ENCODE results near the gene GPC6. TPM values are rescaled to one million over a fixed set of nuclear protein-coding genes. Genes with fewer than 3 reads are reported as not detected.
A peak's percentile ranks its signal among the peaks of the same experiment; 100 is the strongest.

Gene GPC6
- total RNA-seq, 1 donor from 2014 or later = 13.8 TPM

- Histone ChIP-seq H3K4me1 (peaks cover 6% of the 10 kb centered on the region), H3K4me3 (no peak overlapping the region), H3K36me3 (no peaks in the 10 kb centered on the region), H3K9me3 (no peaks in the 10 kb centered on the region), H3K27ac (no peak overlapping the region), H3K27me3 (no peaks in the 10 kb centered on the region)
- peak in 1 of 2 donors; percentile 55 for TF ChIP-seq POLR2AphosphoS5 (IDR thresholded peaks at IDR 0.05; ENCODE audit: insufficient read depth in 1 of 2, low read depth in 1 of 2)
- TF ChIP-seq, protein P1, sequence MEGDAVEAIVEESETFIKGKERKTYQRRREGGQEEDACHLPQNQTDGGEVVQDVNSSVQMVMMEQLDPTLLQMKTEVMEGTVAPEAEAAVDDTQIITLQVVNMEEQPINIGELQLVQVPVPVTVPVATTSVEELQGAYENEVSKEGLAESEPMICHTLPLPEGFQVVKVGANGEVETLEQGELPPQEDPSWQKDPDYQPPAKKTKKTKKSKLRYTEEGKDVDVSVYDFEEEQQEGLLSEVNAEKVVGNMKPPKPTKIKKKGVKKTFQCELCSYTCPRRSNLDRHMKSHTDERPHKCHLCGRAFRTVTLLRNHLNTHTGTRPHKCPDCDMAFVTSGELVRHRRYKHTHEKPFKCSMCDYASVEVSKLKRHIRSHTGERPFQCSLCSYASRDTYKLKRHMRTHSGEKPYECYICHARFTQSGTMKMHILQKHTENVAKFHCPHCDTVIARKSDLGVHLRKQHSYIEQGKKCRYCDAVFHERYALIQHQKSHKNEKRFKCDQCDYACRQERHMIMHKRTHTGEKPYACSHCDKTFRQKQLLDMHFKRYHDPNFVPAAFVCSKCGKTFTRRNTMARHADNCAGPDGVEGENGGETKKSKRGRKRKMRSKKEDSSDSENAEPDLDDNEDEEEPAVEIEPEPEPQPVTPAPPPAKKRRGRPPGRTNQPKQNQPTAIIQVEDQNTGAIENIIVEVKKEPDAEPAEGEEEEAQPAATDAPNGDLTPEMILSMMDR (IDR thresholded peaks at IDR 0.05) = no peak
- TF ChIP-seq POLR2A (IDR thresholded peaks at IDR 0.05) = no peak
- intact Hi-C loops (cut with DNase I) = no loop called here
- no peak for DNase-seq (ENCODE audit: extremely low spot score in 2 of 2)
Observed at GRCh38 chr13:94233401-94233800, 1006.8 kb downstream of the GPC6 start.

GRCh38 chr13:94233837-94234236 is 1007.2 kb downstream of the GPC6 start:
- Histone ChIP-seq H3K36me3 (no peaks in the 10 kb centered on the region), H3K4me1 (peaks cover 6% of the 10 kb centered on the region), H3K27ac (no peak overlapping the region), H3K9me3 (no peaks in the 10 kb centered on the region), H3K27me3 (no peaks in the 10 kb centered on the region), H3K4me3 (no peak overlapping the region)
- intact Hi-C loops (cut with DNase I) = no loop called here
- DNase-seq (ENCODE audit: extremely low spot score in 2 of 2) = no peak
- no peak for TF ChIP-seq POLR2AphosphoS5 (IDR thresholded peaks at IDR 0.05; ENCODE audit: insufficient read depth in 1 of 2, low read depth in 1 of 2)
- TF ChIP-seq, protein P1 (IDR thresholded peaks at IDR 0.05) = no peak
- TF ChIP-seq POLR2A (IDR thresholded peaks at IDR 0.05) = no peak

- TF ChIP-seq POLR2AphosphoS5 (IDR thresholded peaks at IDR 0.05; ENCODE audit: insufficient read depth in 1 of 2, low read depth in 1 of 2) = no peak
- no peak for TF ChIP-seq POLR2A (IDR thresholded peaks at IDR 0.05)
- TF ChIP-seq, protein P1 (IDR thresholded peaks at IDR 0.05) = no peak
- H3K36me3 ChIP-seq = no peaks in the 10 kb centered on the region
- DNase-seq (ENCODE audit: extremely low spot score in 2 of 2) = no peak
- H3K4me3 ChIP-seq = no peak overlapping the region
- H3K27ac ChIP-seq = no peak overlapping the region
- no peaks in the 10 kb centered on the region for H3K27me3 ChIP-seq
- no peaks in the 10 kb centered on the region for H3K9me3 ChIP-seq
- intact Hi-C loops (cut with DNase I) = no loop called here
- peaks cover 6% of the 10 kb centered on the region for H3K4me1 ChIP-seq
Observed at GRCh38 chr13:94234738-94235137, 1008.1 kb downstream of the GPC6 start.

DNA sequence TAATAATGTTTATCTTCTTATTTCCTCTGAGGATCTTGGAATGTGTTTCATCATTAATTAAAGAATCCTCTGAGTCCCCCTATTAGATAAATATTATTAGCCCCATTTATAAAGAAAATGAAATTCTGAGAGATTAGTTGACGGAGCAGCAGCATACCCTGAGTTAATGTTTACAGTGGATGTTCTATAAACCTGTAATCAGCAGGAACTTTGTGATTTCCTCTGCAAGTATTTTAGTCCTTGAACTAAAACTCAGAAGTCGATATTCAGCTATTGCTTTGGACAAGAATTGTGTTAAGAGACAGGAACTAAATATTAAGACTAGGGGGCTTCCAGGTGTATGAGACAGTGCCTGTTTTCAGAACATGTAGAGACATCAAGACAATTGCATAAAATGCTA is 1009.5 kb downstream of the GPC6 start:
- H3K4me3 ChIP-seq = no peak overlapping the region
- H3K27ac ChIP-seq = no peak overlapping the region
- H3K4me1 ChIP-seq = peaks cover 6% of the 10 kb centered on the region
- H3K9me3 ChIP-seq = no peaks in the 10 kb centered on the region
- TF ChIP-seq, protein P1 (IDR thresholded peaks at IDR 0.05) = no peak
- no peak for TF ChIP-seq POLR2A (IDR thresholded peaks at IDR 0.05)
- no peak for TF ChIP-seq POLR2AphosphoS5 (IDR thresholded peaks at IDR 0.05; ENCODE audit: insufficient read depth in 1 of 2, low read depth in 1 of 2)
- intact Hi-C loops (cut with DNase I) = no loop called here
- no peaks in the 10 kb centered on the region for H3K36me3 ChIP-seq
- no peak for DNase-seq (ENCODE audit: extremely low spot score in 2 of 2)
- H3K27me3 ChIP-seq = no peaks in the 10 kb centered on the region

- H3K27me3 ChIP-seq = no peaks in the 10 kb centered on the region
- peaks cover 6% of the 10 kb centered on the region for H3K4me1 ChIP-seq
Observed at GRCh38 chr13:94236872-94237271, 1010.3 kb downstream of the GPC6 start.

More at GRCh38 chr13:94236872-94237271, 1010.3 kb downstream of the GPC6 start:
- no peak overlapping the region for H3K4me3 ChIP-seq
- no peaks in the 10 kb centered on the region for H3K36me3 ChIP-seq
- no peak overlapping the region for H3K27ac ChIP-seq
- H3K9me3 ChIP-seq = no peaks in the 10 kb centered on the region
- DNase-seq (ENCODE audit: extremely low spot score in 2 of 2) = no peak
- TF ChIP-seq, protein P1 (IDR thresholded peaks at IDR 0.05) = no peak
- TF ChIP-seq POLR2A (IDR thresholded peaks at IDR 0.05) = no peak
- intact Hi-C loops (cut with DNase I) = no loop called here

All from vagina (tissue), 2 donors.